Large intestine (tissue), 3 donors: ENCODE measurements around the gene GRK5. TPM values are rescaled to one million over a fixed set of nuclear protein-coding genes. Genes with fewer than 3 reads are reported as not detected.

Source experiments
- DNase-seq, 2 donors: peaks; one replicate each; pipeline versions ENCODE4 v3.0.0 to v3.0.0-alpha.2; 2013
- H3K27ac ChIP-seq: one replicate; pipeline ENCODE4 v1.5.1; 2013; ENCODE audit warnings: low read length
- H3K27me3 ChIP-seq: 2 replicates; pipeline ENCODE4 v1.6.1; 2013; ENCODE audit warnings: low read length; ENCODE audit not compliant: control insufficient read depth, insufficient read depth
- H3K36me3 ChIP-seq: 2 replicates; pipeline ENCODE4 v1.6.1; 2013; ENCODE audit warnings: low read length; ENCODE audit not compliant: control insufficient read depth, insufficient read depth
- H3K4me1 ChIP-seq: one replicate; pipeline ENCODE4 v1.6.1; 2013; ENCODE audit warnings: low read length; ENCODE audit not compliant: control insufficient read depth, insufficient read depth
- H3K4me3 ChIP-seq: one replicate; pipeline ENCODE4 v1.5.1; 2013; ENCODE audit warnings: low read length
- H3K9me3 ChIP-seq: one replicate; pipeline ENCODE4 v1.6.1; 2013; ENCODE audit warnings: mild to moderate bottlenecking, low read depth, low read length, moderate library complexity; ENCODE audit not compliant: control insufficient read depth
- WGBS: methylation state at CpG from one replicate; pipeline ENCODE4 v1.1.5; 2013; ENCODE audit warnings: low lambda C conversion rate; ENCODE audit not compliant: insufficient coverage; 5-methylcytosine and 5-hydroxymethylcytosine counted together
- polyA plus RNA-seq: library from polyadenylated mRNA; unstranded; fragments of 120-200 nt; gene quantifications from one replicate; pipeline ENCODE4 v1.2.1, GENCODE V29; 2013

GRK5 gene
- polyA plus RNA-seq, 1 donor, result 38.8 TPM

DNA sequence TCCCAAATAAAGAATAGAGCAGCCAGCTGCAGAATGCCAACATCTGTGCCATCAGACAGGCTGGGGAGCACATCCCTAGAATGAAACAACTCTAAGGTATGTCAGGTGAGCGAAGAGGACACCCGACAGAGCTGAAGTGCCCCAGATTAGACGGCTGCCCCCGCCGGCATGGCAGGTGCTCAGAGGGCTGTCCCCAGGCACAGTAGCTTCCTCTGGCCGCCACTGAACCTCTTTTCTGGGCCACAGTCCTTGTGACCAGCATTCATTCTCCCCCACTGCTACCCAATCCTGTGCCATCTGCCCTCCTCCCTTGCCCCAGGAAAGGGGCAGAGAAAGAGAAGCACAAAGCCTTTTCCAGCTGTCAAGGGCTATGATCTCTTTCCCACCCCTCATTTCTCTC is 293.4 kb downstream of the GRK5 start:
- Histone ChIP-seq H3K27ac (no peak overlapping the region), H3K4me1 (peaks cover 3% of the 10 kb centered on the region)

DNA sequence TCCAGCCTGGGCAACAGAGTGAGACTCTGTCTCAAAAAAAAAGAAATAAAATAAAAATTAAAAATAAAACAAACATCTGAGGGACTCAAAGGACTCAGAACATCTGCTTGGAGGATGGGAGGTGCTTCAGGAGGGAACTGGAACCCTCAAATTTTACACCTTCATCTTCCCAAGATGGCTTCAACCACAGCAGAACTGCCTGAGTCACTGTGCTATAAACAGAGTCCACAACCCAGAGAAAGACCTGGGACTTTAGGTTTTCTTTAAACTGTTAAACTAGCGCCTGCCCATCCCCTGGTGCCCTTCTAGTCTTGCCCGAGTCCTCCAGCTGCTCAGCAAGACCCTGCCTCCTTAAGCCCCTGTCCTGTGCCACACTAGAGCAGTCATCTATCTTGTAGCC is 294.3 kb downstream of the GRK5 start:
- Histone ChIP-seq H3K27me3 (peaks cover 13% of the 10 kb centered on the region), H3K36me3 (peaks cover 8% of the 10 kb centered on the region), H3K4me1 (peaks cover 3% of the 10 kb centered on the region), H3K9me3 (peaks cover 3% of the 10 kb centered on the region), H3K4me3 (no peak overlapping the region), H3K27ac (no peak overlapping the region)
- no CpG with 5 or more reads among the region's 2 CpGs for WGBS
- no peak for DNase-seq

More for the DNA sequence above, 293.4 kb downstream of the GRK5 start:
- Histone ChIP-seq H3K4me3 (no peak overlapping the region), H3K9me3 (peaks cover 3% of the 10 kb centered on the region), H3K27me3 (peaks cover 13% of the 10 kb centered on the region), H3K36me3 (peaks cover 6% of the 10 kb centered on the region)
- no peak for DNase-seq
- WGBS, result no CpG with 5 or more reads among the region's 6 CpGs

DNA sequence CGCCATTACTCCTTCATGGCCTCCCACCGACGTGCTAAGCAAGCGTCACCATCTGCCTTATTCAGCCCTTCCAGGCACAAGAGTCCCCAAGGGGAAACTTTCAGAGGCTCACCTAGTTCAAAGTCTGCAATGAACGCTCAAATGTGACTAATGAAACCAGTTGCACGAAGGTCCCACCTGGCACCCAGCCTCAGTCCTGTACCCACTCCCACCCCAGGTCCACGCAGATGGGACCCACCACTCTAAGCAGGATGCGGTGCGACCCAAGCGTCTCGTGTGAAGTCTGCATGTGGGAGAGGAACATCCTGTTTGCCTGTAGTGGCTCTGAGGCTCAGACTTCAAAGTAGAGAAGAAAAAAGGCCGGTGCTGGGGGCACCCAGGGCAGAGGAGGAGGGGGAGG is 294.8 kb downstream of the GRK5 start:
- Histone ChIP-seq H3K4me1 (peaks cover 3% of the 10 kb centered on the region), H3K4me3 (no peak overlapping the region), H3K36me3 (peaks cover 10% of the 10 kb centered on the region), H3K27ac (no peak overlapping the region), H3K27me3 (peaks cover 13% of the 10 kb centered on the region), H3K9me3 (peaks cover 3% of the 10 kb centered on the region)
- WGBS, result no CpG with 5 or more reads among the region's 12 CpGs
- no peak for DNase-seq

DNA sequence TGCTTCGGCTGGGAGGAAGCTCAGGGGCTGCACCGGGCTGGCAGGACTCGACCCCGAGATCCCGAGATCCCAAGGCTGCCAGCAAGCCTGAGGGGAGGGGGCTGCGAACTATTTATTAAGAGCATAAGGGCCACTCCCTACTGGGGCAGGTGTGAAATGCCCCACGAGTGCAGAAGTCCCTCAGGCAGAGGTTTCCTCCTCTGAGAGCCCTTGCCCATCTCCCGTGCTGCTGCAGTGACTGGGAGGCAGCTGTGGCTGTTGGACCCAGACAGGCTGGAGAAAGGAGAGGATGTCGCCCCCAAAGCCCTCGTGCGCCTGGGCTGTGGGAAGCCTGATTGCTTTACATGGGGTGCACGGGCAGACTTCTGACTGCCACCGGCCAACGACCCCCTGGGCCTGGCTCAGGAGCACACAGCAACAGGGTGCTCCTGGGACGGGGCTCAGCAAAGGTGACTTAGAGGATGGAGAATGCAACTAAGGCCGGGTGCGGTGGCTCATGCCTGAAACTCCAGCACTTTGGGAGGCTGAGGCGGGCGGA is 295.3 kb downstream of the GRK5 start:
- DNase-seq, result no peak
- H3K27ac ChIP-seq, result no peak overlapping the region
- WGBS, result no CpG with 5 or more reads among the region's 19 CpGs
- peaks cover 10% of the 10 kb centered on the region for H3K36me3 ChIP-seq
- H3K27me3 ChIP-seq, result peaks cover 13% of the 10 kb centered on the region
- peaks cover 3% of the 10 kb centered on the region for H3K4me1 ChIP-seq
- H3K9me3 ChIP-seq, result peaks cover 3% of the 10 kb centered on the region
- H3K4me3 ChIP-seq, result no peak overlapping the region

DNA sequence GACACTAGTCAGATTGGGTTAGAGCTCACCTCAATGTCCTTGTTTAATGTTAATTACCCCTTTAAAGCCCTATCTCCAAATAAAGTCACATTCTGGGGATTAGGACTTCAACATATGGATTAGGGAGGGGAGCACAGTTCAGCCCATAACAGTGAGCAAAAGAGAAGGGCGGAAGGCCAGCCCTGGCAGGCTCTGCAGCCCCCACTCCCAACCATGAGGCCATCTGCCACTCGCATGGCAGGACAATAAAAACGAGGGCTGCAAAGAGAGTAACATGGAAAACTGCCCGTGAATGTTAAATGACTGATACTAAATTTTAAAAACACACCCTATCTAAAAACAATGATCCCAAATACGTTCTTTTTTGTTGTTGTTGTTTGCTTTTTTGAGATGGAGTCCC is 296.4 kb downstream of the GRK5 start:
- peaks cover 13% of the 10 kb centered on the region for H3K27me3 ChIP-seq
- peaks cover 3% of the 10 kb centered on the region for H3K4me1 ChIP-seq
- WGBS, result 80% methylated on average over 1 of the region's 5 CpGs
- no peak for DNase-seq
- H3K4me3 ChIP-seq, result no peak overlapping the region
- H3K27ac ChIP-seq, result no peak overlapping the region
- peaks cover 3% of the 10 kb centered on the region for H3K9me3 ChIP-seq
- peaks cover 8% of the 10 kb centered on the region for H3K36me3 ChIP-seq

DNA sequence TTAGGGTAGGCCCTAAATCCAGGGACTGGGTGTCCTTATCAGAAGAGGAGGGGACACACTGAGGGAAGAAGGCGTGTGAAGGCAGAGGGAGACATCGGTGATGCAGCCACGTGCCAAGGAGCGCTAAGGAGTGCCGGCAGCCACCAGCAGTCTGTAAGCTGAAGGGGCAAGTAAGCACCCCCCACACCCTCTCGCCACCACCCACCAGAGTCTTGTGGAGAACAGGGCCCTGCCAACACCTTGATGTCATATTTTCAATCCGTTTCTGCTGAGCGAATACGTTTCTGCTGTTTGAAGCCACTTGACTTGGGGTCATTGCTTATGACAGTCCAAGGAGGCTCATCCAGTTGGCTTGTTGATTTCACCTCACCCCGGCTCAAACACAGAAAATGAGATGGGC is 297.3 kb downstream of the GRK5 start:
- peaks cover 4% of the 10 kb centered on the region for H3K36me3 ChIP-seq
- peaks cover 3% of the 10 kb centered on the region for H3K4me1 ChIP-seq
- H3K27ac ChIP-seq, result peak overlapping the region; percentile 53
- no CpG with 5 or more reads among the region's 10 CpGs for WGBS
- H3K27me3 ChIP-seq, result peaks cover 13% of the 10 kb centered on the region
- DNase-seq, result no peak
- no peak overlapping the region for H3K4me3 ChIP-seq
- no peaks in the 10 kb centered on the region for H3K9me3 ChIP-seq

DNA sequence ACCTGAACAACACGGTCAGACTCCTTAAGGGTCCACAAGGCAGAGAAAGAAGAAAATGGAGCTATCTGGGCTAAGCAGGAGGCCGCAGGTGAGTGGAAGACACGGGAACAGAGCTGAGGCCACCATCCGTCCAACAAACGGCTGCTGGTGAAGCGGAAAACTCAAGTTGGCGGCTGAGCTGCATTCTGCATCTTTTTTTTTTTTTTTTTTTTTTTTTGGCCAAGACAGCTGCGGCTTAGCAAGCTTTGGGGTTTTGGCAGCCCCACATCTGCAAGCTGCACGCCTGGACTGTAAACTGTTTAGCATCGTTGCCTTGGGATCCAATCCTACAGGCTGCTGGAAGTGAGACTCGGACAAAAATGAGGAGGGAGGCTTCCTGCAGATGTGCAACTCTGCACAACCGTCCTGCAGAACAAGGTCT is 297.8 kb downstream of the GRK5 start:
- peaks cover 10% of the 10 kb centered on the region for H3K27me3 ChIP-seq
- no CpG with 5 or more reads among the region's 12 CpGs for WGBS

More for the DNA sequence above, 297.8 kb downstream of the GRK5 start:
- no peaks in the 10 kb centered on the region for H3K9me3 ChIP-seq
- H3K4me1 ChIP-seq, result peaks cover 3% of the 10 kb centered on the region
- peak in 1 of 2 donors; percentile 62 for DNase-seq
- peak overlapping the region; percentile 53 for H3K27ac ChIP-seq
- H3K4me3 ChIP-seq, result no peak overlapping the region
- H3K36me3 ChIP-seq, result peaks cover 5% of the 10 kb centered on the region

Other genes with a start within 250 kb of the GRK5 start
- gene NANOS1, start 177.9 kb upstream of the GRK5 start, polyA plus RNA-seq, result 1.9 TPM
- gene EIF3A, start 126.8 kb upstream of the GRK5 start, polyA plus RNA-seq, result 147 TPM
- 62.5 TPM for gene DENND10, start 103.5 kb upstream of the GRK5 start, polyA plus RNA-seq
- gene SFXN4, start 41.9 kb upstream of the GRK5 start, polyA plus RNA-seq, result 39.1 TPM
- gene PRDX3, start 28.8 kb upstream of the GRK5 start, polyA plus RNA-seq, result 194 TPM